ENCODE data around the gene TLX3. TPM values are rescaled to one million over a fixed set of nuclear protein-coding genes. Genes with fewer than 3 reads are reported as not detected.

TLX3 gene
- total and polyA plus RNA-seq, 12 donors: 0.17 TPM; not detected in 11

DNA sequence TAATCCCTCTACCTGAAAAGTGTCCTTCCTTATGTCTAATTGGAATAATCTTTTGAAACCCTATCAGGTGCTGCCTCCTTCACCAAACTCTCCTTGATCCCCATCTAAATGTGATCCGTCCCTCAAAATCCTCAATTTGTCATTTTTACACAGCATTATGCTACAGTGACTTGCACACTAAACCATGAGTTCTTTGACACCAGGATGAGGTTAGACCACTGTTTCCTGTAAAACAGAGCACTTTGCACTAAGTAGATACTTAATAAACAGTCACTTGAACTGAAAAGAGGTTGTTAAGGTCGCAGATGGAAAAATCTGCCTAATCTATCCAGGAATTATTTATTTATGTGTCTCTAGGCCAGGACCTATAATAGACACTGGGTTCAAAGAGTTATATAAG lies 44.2 kb upstream of the TLX3 start:
- Histone ChIP-seq H3K36me3 (replicated peaks in 1 of 2) (no peaks in the 10 kb centered on the region), H3K27ac (no peak overlapping the region), H3K9me3 (replicated peaks in 1 of 3) (no peaks in the 10 kb centered on the region), H3K27me3 (no peaks in the 10 kb centered on the region), H3K4me3 (no peak overlapping the region), H3K4me1 (replicated peaks in 1 of 2) (no peaks in the 10 kb centered on the region)
- intact Hi-C loops (cut with DNase I): no loop called here
- TF ChIP-seq, protein P1, sequence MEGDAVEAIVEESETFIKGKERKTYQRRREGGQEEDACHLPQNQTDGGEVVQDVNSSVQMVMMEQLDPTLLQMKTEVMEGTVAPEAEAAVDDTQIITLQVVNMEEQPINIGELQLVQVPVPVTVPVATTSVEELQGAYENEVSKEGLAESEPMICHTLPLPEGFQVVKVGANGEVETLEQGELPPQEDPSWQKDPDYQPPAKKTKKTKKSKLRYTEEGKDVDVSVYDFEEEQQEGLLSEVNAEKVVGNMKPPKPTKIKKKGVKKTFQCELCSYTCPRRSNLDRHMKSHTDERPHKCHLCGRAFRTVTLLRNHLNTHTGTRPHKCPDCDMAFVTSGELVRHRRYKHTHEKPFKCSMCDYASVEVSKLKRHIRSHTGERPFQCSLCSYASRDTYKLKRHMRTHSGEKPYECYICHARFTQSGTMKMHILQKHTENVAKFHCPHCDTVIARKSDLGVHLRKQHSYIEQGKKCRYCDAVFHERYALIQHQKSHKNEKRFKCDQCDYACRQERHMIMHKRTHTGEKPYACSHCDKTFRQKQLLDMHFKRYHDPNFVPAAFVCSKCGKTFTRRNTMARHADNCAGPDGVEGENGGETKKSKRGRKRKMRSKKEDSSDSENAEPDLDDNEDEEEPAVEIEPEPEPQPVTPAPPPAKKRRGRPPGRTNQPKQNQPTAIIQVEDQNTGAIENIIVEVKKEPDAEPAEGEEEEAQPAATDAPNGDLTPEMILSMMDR (IDR thresholded peaks at IDR 0.05): no peak
- TF ChIP-seq POLR2A (IDR thresholded peaks at IDR 0.05): no peak
- no peak for DNase-seq
- 79 to 93% (median 86%) methylated on average over 2 of the region's 2 CpGs for WGBS, 4 donors

- TF ChIP-seq POLR2A (IDR thresholded peaks at IDR 0.05): no peak
- TF ChIP-seq, protein P1 (IDR thresholded peaks at IDR 0.05): no peak
- Histone ChIP-seq H3K27ac (no peak overlapping the region), H3K4me3 (no peak overlapping the region), H3K27me3 (no peaks in the 10 kb centered on the region), H3K9me3 (replicated peaks in 1 of 3) (no peaks in the 10 kb centered on the region), H3K36me3 (replicated peaks in 1 of 2) (no peaks in the 10 kb centered on the region), H3K4me1 (replicated peaks in 1 of 2) (no peaks in the 10 kb centered on the region)
- intact Hi-C loops (cut with DNase I): no loop called here
- WGBS, 4 donors: 86 to 91% (median 88%) methylated on average over 7 of the region's 7 CpGs
- no peak for DNase-seq
These were observed 40.1 kb upstream of the TLX3 start for GRCh38 chr5:171268700-171269620.

DNA sequence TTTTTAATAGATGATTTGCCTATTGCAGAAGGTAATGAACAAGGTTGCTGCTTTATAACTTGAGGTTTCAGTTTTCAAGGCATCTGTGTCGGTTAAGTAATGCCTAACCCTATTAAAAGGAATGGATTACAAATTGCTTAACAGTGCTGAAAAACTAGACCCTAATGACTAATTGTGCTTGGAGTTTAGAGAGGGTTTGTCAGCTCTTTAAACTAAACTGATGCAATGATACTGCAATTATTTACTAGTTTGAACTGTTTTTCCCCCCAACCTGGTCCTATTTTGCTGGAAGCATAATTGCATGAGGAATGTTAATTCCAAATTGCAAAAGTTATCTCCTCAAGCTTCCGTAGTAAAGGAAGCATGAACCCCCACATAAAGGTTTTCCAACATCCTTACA lies 39.3 kb upstream of the TLX3 start:
- H3K9me3 ChIP-seq (replicated peaks in 1 of 3): no peaks in the 10 kb centered on the region
- no peak overlapping the region for H3K27ac ChIP-seq
- no peaks in the 10 kb centered on the region for H3K36me3 ChIP-seq (replicated peaks in 1 of 2)
- no peaks in the 10 kb centered on the region for H3K27me3 ChIP-seq
- DNase-seq: no peak
- TF ChIP-seq POLR2A (IDR thresholded peaks at IDR 0.05): no peak
- TF ChIP-seq, protein P1 (IDR thresholded peaks at IDR 0.05): no peak
- WGBS, 4 donors: 86 to 93% (median 90%) methylated on average over 2 of the region's 2 CpGs
- intact Hi-C loops (cut with DNase I): no loop called here
- H3K4me3 ChIP-seq: no peak overlapping the region
- H3K4me1 ChIP-seq (replicated peaks in 1 of 2): no peaks in the 10 kb centered on the region

- H3K36me3 ChIP-seq (replicated peaks in 1 of 2): no peaks in the 10 kb centered on the region
- intact Hi-C loops (cut with DNase I): no loop called here
- no peaks in the 10 kb centered on the region for H3K4me1 ChIP-seq (replicated peaks in 1 of 2)
- 91 to 93% (median 92%) methylated on average over 3 of the region's 3 CpGs for WGBS, 4 donors
- no peaks in the 10 kb centered on the region for H3K9me3 ChIP-seq (replicated peaks in 1 of 3)
- no peak overlapping the region for H3K4me3 ChIP-seq
- DNase-seq: no peak
- H3K27me3 ChIP-seq: no peaks in the 10 kb centered on the region
- no peak for TF ChIP-seq POLR2A (IDR thresholded peaks at IDR 0.05)
- TF ChIP-seq, protein P1 (IDR thresholded peaks at IDR 0.05): no peak
- H3K27ac ChIP-seq: no peak overlapping the region
These were observed 38.9 kb upstream of the TLX3 start for GRCh38 chr5:171270136-171270535.

All from adrenal gland (tissue), 12 donors.